Activated gamma-delta T cell treated with anti-CD3 and anti-CD28 coated beads, Interleukin-2, amount 50 U/mL, for 16 hours (primary cell): ENCODE data around the gene SRPK3.

Source experiments
- DNase-seq: peaks from one replicate; pipeline ENCODE4 v3.0.0-alpha.2; 2020; ENCODE audit warnings: low read depth

The SRPK3 gene

GRCh38 chrX:153831429-153832150 is 50.7 kb downstream of the SRPK3 start:
- DNase-seq = no peak

DNA sequence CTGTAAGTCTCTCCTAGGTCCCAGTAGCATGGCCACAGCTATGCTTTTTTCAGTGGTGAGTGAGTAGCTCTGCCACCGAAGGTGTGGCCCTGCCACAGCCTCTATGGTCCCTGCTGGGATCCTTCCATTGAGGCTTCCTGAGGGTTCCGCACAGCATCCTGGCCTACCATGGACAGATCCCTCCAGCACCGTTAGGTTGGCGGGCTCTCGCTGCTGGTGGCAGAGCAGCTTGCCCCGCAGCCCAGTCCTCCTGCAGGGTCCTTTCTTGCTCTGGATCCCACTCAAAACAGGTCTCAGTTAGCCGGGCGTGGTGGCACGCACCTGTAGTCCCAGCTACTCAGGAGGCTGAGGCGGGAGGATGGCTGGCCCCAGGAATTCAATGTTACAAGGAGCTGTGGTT is 51.9 kb downstream of the SRPK3 start:
- no peak for DNase-seq
